HEK293 (cell line): ENCODE data around the gene RALA.

ENCODE experiments used
- CTCF ChIA-PET: fragments of 350-600 bp; formaldehyde crosslinking; extraction: SDS; loops from one replicate; lab custom pipeline; 2021; ENCODE audit warnings: antibody characterized with exemption; lab: Yijun Ruan, JAX
- POLR2A ChIA-PET: fragments of 300-600 bp; formaldehyde crosslinking; extraction: SDS; loops from one replicate; lab custom pipeline; 2020; ENCODE audit warnings: antibody characterized with exemption, inconsistent platforms; lab: Yijun Ruan, JAX
- H3K27ac ChIP-seq: fragments of 200-500 bp; sonication (Bioruptor generic); 2 replicates; pipeline ENCODE4 v1.5.1; 2014; ENCODE audit warnings: low read depth, low read length, control low read depth, inconsistent platforms; ENCODE audit errors: extremely low read depth
- H3K36me3 ChIP-seq, 2 experiments: fragments of 200-500 bp in 1 of 2; sonication (Bioruptor generic) in 1 of 2; 1 replicate in 1 of 2; 2 replicates in 1 of 2; pipeline ENCODE4 v1.5.1; 2014 to 2017; ENCODE audit warnings: inconsistent platforms in 2 of 2, low read length in 2 of 2; ENCODE audit not compliant: control insufficient read depth in 2 of 2, insufficient read depth in 1 of 2
- H3K4me1 ChIP-seq: fragments of 200-500 bp; sonication (Bioruptor generic); 2 replicates; pipeline ENCODE4 v1.5.1; 2014; ENCODE audit warnings: mild to moderate bottlenecking, low read length, inconsistent platforms; ENCODE audit not compliant: control insufficient read depth, insufficient read depth
- H3K4me3 ChIP-seq: 2 replicates; pipeline ENCODE4 v1.5.1; 2011; ENCODE audit warnings: low read depth, mild to moderate bottlenecking, control low read depth, low read length, moderate library complexity
- H3K9me3 ChIP-seq: fragments of 200-500 bp; sonication (Bioruptor generic); 2 replicates; pipeline ENCODE4 v1.5.1; 2014; ENCODE audit warnings: low read depth, low read length, inconsistent platforms; ENCODE audit not compliant: control insufficient read depth, insufficient read depth
- FEZF1 ChIP-seq: fragments of 450-650 bp; formaldehyde crosslinking; IDR thresholded peaks from 2 replicates; pipeline ENCODE4 v1.5.1; 2016; ENCODE audit warnings: missing biosample characterization, missing genetic modification characterization
- HOXD13 ChIP-seq: sonication (generic); formaldehyde crosslinking; IDR thresholded peaks from 2 replicates; pipeline ENCODE4 v1.8.0; 2022; ENCODE audit warnings: missing genetic modification reagents, borderline replicate concordance
- KLF16 ChIP-seq: fragments of 450-650 bp; formaldehyde crosslinking; IDR thresholded peaks from 2 replicates; pipeline ENCODE4 v1.5.1; 2017; ENCODE audit warnings: missing biosample characterization, missing genetic modification characterization
- MEIS1 ChIP-seq: sonication (generic); formaldehyde crosslinking; IDR thresholded peaks from 2 replicates; pipeline ENCODE4 v1.8.1; 2022; ENCODE audit warnings: missing genetic modification reagents, mild to moderate bottlenecking, borderline replicate concordance
- MZF1 ChIP-seq: fragments of 450-650 bp; formaldehyde crosslinking; IDR thresholded peaks from 2 replicates; pipeline ENCODE4 v1.5.1; 2017; ENCODE audit warnings: missing biosample characterization, missing genetic modification characterization, borderline replicate concordance
- ZBTB1 ChIP-seq: fragments of 450-650 bp; formaldehyde crosslinking; IDR thresholded peaks from 2 replicates; pipeline ENCODE4 v1.5.1; 2016; ENCODE audit warnings: missing biosample characterization, missing genetic modification characterization
- ZBTB48 ChIP-seq: fragments of 450-650 bp; formaldehyde crosslinking; IDR thresholded peaks from 2 replicates; pipeline ENCODE4 v1.5.1; 2016; ENCODE audit warnings: missing biosample characterization, missing genetic modification characterization
- ZIC2 ChIP-seq: fragments of 450-650 bp; formaldehyde crosslinking; IDR thresholded peaks from 2 replicates; pipeline ENCODE4 v1.5.1; 2016; ENCODE audit warnings: missing biosample characterization, missing genetic modification characterization
- ZNF121 ChIP-seq: fragments of 450-650 bp; formaldehyde crosslinking; IDR thresholded peaks from 2 replicates; pipeline ENCODE4 v1.5.1; 2016; ENCODE audit warnings: missing biosample characterization, missing genetic modification characterization
- ZNF140 ChIP-seq: fragments of 450-650 bp; formaldehyde crosslinking; IDR thresholded peaks from 2 replicates; pipeline ENCODE4 v1.5.1; 2016; ENCODE audit warnings: missing biosample characterization, missing genetic modification characterization
- ZNF311 ChIP-seq: fragments of 450-650 bp; formaldehyde crosslinking; IDR thresholded peaks from 2 replicates; pipeline ENCODE4 v1.5.1; 2017; ENCODE audit warnings: missing biosample characterization, missing genetic modification characterization, borderline replicate concordance
- ZNF501 ChIP-seq: fragments of 450-650 bp; formaldehyde crosslinking; IDR thresholded peaks from 2 replicates; pipeline ENCODE4 v1.5.1; 2016; ENCODE audit warnings: missing biosample characterization, missing genetic modification characterization
- ZNF626 ChIP-seq: fragments of 450-650 bp; sonication (Bioruptor Pico); formaldehyde crosslinking; IDR thresholded peaks from 2 replicates; pipeline ENCODE4 v1.5.1; 2018; ENCODE audit warnings: missing biosample characterization, missing genetic modification characterization, inconsistent platforms
- ZNF747 ChIP-seq: fragments of 450-650 bp; formaldehyde crosslinking; IDR thresholded peaks from 2 replicates; pipeline ENCODE4 v1.5.1; 2016; ENCODE audit warnings: missing biosample characterization, missing genetic modification characterization
- ZNF792 ChIP-seq: fragments of 450-650 bp; formaldehyde crosslinking; IDR thresholded peaks from 2 replicates; pipeline ENCODE4 v1.5.1; 2016; ENCODE audit warnings: missing biosample characterization, missing genetic modification characterization
- ZNF837 ChIP-seq: fragments of 450-650 bp; formaldehyde crosslinking; IDR thresholded peaks from 2 replicates; pipeline ENCODE4 v1.5.1; 2016; ENCODE audit warnings: missing biosample characterization, missing genetic modification characterization
- TF ChIP-seq, protein P1 (sequence below): fragments of 450-650 bp; formaldehyde crosslinking; conservative IDR thresholded peaks from 2 replicates; pipeline ENCODE4 v1.5.1; 2016; ENCODE audit warnings: low read depth, missing biosample characterization, missing genetic modification characterization
- TF ChIP-seq, protein P2 (sequence below): fragments of 450-650 bp; formaldehyde crosslinking; IDR thresholded peaks from 2 replicates; pipeline ENCODE4 v1.5.1; 2016; ENCODE audit warnings: missing biosample characterization, missing genetic modification characterization
- TF ChIP-seq, protein P3 (sequence below): fragments of 450-650 bp; formaldehyde crosslinking; IDR thresholded peaks from 2 replicates; pipeline ENCODE4 v1.5.1; 2016; ENCODE audit warnings: missing biosample characterization, missing genetic modification characterization, low read depth
- TF ChIP-seq, protein P4 (sequence below): fragments of 450-650 bp; formaldehyde crosslinking; IDR thresholded peaks from 2 replicates; pipeline ENCODE4 v1.5.1; 2017; ENCODE audit warnings: missing biosample characterization, missing genetic modification characterization
- TF ChIP-seq, protein P5 (sequence below): fragments of 450-650 bp; formaldehyde crosslinking; IDR thresholded peaks from 2 replicates; pipeline ENCODE4 v1.5.1; 2016; ENCODE audit warnings: missing biosample characterization, missing genetic modification characterization

The RALA gene

DNA sequence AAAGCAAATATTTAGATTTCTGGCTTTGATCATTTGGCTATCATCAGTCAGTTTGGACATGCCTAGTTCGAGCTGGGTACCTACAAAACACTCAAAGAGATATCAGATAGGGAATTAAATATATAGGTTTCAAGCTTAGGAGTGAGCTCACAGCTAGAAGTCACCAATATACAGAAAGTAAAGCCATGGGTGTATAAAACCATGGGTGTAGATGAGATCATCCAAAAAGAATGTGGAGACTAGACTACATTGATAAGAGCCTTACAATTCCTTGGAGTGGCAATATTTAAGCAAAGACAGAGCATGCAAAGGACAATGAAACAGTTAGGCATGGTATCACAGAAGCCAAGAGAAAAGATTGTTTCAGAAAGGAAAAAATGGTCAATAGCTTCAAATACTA, 7.2 kb upstream of the RALA start (continued):
- TF ChIP-seq, protein P1, sequence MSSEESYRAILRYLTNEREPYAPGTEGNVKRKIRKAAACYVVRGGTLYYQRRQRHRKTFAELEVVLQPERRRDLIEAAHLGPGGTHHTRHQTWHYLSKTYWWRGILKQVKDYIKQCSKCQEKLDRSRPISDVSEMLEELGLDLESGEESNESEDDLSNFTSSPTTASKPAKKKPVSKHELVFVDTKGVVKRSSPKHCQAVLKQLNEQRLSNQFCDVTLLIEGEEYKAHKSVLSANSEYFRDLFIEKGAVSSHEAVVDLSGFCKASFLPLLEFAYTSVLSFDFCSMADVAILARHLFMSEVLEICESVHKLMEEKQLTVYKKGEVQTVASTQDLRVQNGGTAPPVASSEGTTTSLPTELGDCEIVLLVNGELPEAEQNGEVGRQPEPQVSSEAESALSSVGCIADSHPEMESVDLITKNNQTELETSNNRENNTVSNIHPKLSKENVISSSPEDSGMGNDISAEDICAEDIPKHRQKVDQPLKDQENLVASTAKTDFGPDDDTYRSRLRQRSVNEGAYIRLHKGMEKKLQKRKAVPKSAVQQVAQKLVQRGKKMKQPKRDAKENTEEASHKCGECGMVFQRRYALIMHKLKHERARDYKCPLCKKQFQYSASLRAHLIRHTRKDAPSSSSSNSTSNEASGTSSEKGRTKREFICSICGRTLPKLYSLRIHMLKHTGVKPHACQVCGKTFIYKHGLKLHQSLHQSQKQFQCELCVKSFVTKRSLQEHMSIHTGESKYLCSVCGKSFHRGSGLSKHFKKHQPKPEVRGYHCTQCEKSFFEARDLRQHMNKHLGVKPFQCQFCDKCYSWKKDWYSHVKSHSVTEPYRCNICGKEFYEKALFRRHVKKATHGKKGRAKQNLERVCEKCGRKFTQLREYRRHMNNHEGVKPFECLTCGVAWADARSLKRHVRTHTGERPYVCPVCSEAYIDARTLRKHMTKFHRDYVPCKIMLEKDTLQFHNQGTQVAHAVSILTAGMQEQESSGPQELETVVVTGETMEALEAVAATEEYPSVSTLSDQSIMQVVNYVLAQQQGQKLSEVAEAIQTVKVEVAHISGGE (tag by site-specific recombination), result no peak
- TF ChIP-seq ZNF501 (tag by site-specific recombination) (no peak), HOXD13 (no peak), ZBTB1 (no peak), ZNF747 (tag by site-specific recombination) (no peak), ZIC2 (no peak), ZNF311 (tag by site-specific recombination) (no peak)
- TF ChIP-seq, protein P2, sequence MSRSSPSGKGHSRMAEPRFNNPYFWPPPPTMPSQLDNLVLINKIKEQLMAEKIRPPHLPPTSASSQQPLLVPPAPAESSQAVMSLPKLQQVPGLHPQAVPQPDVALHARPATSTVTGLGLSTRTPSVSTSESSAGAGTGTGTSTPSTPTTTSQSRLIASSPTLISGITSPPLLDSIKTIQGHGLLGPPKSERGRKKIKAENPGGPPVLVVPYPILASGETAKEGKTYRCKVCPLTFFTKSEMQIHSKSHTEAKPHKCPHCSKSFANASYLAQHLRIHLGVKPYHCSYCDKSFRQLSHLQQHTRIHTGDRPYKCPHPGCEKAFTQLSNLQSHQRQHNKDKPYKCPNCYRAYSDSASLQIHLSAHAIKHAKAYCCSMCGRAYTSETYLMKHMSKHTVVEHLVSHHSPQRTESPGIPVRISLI (tag by site-specific recombination), result no peak

DNA sequence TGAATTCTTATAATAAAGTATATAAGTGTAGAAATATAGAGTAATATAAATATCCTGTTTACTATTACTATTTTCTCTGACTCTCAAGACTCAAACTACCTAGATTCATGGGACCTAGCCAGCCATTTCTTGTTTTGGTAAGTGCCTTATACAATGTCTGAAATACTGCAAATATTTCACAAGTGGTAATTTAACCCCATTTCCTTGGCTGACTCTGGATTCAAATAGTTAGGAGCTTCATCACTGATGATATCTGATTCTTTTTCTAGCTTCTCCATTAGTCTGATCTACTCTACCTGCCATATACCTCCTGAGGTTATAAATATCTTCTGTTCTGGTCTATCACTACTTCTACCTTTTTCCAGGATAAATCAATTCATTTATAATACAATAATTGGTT, 6.4 kb upstream of the RALA start:
- H3K4me3 ChIP-seq, result no peak overlapping the region
- ChIA-PET POLR2A (no interaction called here), CTCF (interaction anchor here (0.6 to 3.1 kb wide), 3 partner anchors 36 to 39 kb away, joined by 4 to 9 read pairs (median 4); no protein-coding TSS in a partner anchor)
- no peaks in the 10 kb centered on the region for H3K9me3 ChIP-seq
- no peak overlapping the region for H3K27ac ChIP-seq
- H3K36me3 ChIP-seq, result no peaks in the 10 kb centered on the region
- no peaks in the 10 kb centered on the region for H3K4me1 ChIP-seq
- TF ChIP-seq ZNF140 (tag by site-specific recombination) (no peak), ZNF837 (tag by site-specific recombination) (no peak), FEZF1 (tag by site-specific recombination) (no peak), MZF1 (tag by site-specific recombination) (no peak), ZNF121 (tag by site-specific recombination) (no peak), ZNF792 (tag by site-specific recombination) (no peak), ZBTB48 (tag by site-specific recombination) (no peak), ZNF626 (tag by site-specific recombination) (no peak), MEIS1 (CRISPR knock-in tag) (no peak), KLF16 (tag by site-specific recombination) (no peak)
- TF ChIP-seq, protein P3, sequence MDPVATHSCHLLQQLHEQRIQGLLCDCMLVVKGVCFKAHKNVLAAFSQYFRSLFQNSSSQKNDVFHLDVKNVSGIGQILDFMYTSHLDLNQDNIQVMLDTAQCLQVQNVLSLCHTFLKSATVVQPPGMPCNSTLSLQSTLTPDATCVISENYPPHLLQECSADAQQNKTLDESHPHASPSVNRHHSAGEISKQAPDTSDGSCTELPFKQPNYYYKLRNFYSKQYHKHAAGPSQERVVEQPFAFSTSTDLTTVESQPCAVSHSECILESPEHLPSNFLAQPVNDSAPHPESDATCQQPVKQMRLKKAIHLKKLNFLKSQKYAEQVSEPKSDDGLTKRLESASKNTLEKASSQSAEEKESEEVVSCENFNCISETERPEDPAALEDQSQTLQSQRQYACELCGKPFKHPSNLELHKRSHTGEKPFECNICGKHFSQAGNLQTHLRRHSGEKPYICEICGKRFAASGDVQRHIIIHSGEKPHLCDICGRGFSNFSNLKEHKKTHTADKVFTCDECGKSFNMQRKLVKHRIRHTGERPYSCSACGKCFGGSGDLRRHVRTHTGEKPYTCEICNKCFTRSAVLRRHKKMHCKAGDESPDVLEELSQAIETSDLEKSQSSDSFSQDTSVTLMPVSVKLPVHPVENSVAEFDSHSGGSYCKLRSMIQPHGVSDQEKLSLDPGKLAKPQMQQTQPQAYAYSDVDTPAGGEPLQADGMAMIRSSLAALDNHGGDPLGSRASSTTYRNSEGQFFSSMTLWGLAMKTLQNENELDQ, result no peak
- TF ChIP-seq, protein P4, sequence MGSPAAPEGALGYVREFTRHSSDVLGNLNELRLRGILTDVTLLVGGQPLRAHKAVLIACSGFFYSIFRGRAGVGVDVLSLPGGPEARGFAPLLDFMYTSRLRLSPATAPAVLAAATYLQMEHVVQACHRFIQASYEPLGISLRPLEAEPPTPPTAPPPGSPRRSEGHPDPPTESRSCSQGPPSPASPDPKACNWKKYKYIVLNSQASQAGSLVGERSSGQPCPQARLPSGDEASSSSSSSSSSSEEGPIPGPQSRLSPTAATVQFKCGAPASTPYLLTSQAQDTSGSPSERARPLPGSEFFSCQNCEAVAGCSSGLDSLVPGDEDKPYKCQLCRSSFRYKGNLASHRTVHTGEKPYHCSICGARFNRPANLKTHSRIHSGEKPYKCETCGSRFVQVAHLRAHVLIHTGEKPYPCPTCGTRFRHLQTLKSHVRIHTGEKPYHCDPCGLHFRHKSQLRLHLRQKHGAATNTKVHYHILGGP (tag by site-specific recombination), result no peak
- TF ChIP-seq, protein P5, sequence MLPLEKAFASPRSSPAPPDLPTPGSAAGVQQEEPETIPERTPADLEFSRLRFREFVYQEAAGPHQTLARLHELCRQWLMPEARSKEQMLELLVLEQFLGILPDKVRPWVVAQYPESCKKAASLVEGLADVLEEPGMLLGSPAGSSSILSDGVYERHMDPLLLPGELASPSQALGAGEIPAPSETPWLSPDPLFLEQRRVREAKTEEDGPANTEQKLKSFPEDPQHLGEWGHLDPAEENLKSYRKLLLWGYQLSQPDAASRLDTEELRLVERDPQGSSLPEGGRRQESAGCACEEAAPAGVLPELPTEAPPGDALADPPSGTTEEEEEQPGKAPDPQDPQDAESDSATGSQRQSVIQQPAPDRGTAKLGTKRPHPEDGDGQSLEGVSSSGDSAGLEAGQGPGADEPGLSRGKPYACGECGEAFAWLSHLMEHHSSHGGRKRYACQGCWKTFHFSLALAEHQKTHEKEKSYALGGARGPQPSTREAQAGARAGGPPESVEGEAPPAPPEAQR (tag by site-specific recombination), result no peak
- TF ChIP-seq, all 188 proteins: peak for 0
